GM13977 (cell line): ENCODE measurements around the gene MEOX1.
"Not testable (repeated sequence)": the region's sequence is repeated elsewhere in the genome, so short reads cannot be mapped to it uniquely, and the experiment has no call there.

Experiments used
- DNase-seq: peaks from one replicate; pipeline ENCODE4 v3.0.0; 2012; ENCODE audit warnings: low spot score
- CTCF ChIP-seq: IDR thresholded peaks from 2 replicates; pipeline ENCODE4 v1.5.1; 2012; ENCODE audit warnings: mild to moderate bottlenecking, control low read depth; ENCODE audit not compliant: insufficient read depth; ENCODE audit errors: extremely low read depth, missing control alignments
- in situ Hi-C: fragments of 300-500 bp; cut with MboI; formaldehyde crosslinking; loops from one replicate; pipeline ENCODE4 v1.12.0; 2022; ENCODE audit warnings: low sequenced_read_pairs, low pct_unique_long_range_greater_than_20kb, mixed read lengths, inconsistent platforms; ENCODE audit not compliant: unreplicated experiment

Gene MEOX1

GRCh38 chr17:43695970-43696865 is 34.5 kb upstream of the MEOX1 start:
- in situ Hi-C loops = loop anchor here (5.0 kb wide), 1 partner anchor 66 kb away; no protein-coding TSS in a partner anchor

GRCh38 chr17:43694081-43694870 is 32.6 kb upstream of the MEOX1 start:
- TF ChIP-seq CTCF = peak; percentile 94
- DNase-seq = peak; percentile 83
- in situ Hi-C loops = no loop called here

More at GRCh38 chr17:43695970-43696865, 34.5 kb upstream of the MEOX1 start:
- TF ChIP-seq CTCF = no peak
- no peak for DNase-seq

- no peak for TF ChIP-seq CTCF
- in situ Hi-C loops = no loop called here
Observed at GRCh38 chr17:43691317-43691693, 29.6 kb upstream of the MEOX1 start.

GRCh38 chr17:43690624-43691316 is 29.0 kb upstream of the MEOX1 start:
- no peak for DNase-seq
- no peak for TF ChIP-seq CTCF
- in situ Hi-C loops = no loop called here

More at GRCh38 chr17:43691317-43691693, 29.6 kb upstream of the MEOX1 start:
- DNase-seq = no peak

GRCh38 chr17:43689814-43690213 is 28.1 kb upstream of the MEOX1 start:
- in situ Hi-C loops = no loop called here
- DNase-seq = no peak
- no peak for TF ChIP-seq CTCF

- DNase-seq = no peak
- in situ Hi-C loops = no loop called here
- no peak for TF ChIP-seq CTCF
Observed at GRCh38 chr17:43689131-43689530, 27.4 kb upstream of the MEOX1 start.

GRCh38 chr17:43686957-43687356 is 25.2 kb upstream of the MEOX1 start:
- in situ Hi-C loops, DNase-seq: not testable (repeated sequence)
